Stimulated activated CD4-positive, alpha-beta T cell treated with anti-CD3 and anti-CD28 coated beads, Interleukin-1b, Interleukin-23, amount 100 ng/mL, for 4 hours (primary cell): Measurements from ENCODE around the gene EXOSC6.
"Not testable (repeated sequence)": the region's sequence is repeated elsewhere in the genome, so short reads cannot be mapped to it uniquely, and the experiment has no call there.

Experiments
- DNase-seq, 2 donors: peaks; one replicate each; pipeline ENCODE4 v3.0.0-alpha.2; 2020; ENCODE audit warnings: low read depth in 2 of 2

Gene EXOSC6

DNA sequence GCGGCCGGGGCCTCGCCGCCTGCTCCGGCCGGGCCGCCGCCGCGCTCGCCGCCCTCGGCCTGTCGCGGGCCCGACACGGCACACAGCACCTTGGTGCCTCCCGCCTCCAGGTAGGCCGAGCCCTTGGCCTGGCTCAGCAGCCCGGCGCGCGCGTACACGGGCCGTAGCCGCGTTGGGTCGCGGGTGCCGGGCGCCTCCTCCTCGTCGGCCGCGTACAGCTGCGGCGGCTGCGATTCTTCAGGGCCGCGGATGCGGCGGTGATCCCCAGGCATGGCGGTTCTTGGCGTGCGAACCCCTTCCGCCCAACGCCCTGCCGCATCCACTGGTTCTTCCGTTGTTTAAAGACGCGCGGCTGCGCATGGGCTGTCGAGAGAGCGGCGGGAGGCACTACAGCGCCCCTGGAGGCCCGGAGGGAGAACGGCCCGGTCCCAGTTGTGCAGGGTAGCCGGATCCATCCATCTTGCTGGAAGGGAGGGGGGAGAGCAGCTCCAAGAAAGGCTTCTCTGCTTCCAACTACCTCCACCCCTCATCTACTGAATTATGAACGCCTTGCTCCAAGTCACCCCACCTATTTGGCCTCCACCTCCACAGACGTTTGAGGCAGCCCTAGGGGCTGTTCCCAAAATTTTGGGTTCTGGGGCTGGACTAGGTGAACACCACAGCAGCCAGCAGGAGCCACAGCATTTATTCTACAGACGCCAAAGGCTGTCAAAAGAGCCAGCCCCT, at the start of gene EXOSC6:
EXOSC6 (minus strand) TSS at position 312 of the 726 bp plus-strand sequence; CDS start at position 272, 40 bp downstream.
- peak; percentile 85 to 86 for DNase-seq

DNA sequence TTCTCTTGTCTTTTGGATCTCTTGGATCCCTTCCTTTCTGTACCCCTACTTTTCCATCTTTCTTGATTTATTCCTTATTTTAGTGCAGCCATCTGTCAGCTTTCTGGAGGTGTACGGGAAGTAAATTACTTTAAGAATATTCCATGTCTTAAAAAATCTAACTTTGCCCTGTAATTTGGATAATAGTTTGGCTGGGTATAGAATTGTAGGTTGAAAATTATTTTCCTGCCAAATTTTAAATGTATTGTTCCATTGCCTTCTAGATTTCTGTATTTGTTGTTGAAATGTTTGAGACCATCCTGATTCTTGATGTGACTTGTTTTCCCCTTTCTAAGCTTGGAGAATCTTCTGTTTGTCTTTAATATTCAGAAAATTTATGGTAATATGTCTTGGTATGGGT, 49.4 kb upstream of the EXOSC6 start:
- no peak for DNase-seq

DNA sequence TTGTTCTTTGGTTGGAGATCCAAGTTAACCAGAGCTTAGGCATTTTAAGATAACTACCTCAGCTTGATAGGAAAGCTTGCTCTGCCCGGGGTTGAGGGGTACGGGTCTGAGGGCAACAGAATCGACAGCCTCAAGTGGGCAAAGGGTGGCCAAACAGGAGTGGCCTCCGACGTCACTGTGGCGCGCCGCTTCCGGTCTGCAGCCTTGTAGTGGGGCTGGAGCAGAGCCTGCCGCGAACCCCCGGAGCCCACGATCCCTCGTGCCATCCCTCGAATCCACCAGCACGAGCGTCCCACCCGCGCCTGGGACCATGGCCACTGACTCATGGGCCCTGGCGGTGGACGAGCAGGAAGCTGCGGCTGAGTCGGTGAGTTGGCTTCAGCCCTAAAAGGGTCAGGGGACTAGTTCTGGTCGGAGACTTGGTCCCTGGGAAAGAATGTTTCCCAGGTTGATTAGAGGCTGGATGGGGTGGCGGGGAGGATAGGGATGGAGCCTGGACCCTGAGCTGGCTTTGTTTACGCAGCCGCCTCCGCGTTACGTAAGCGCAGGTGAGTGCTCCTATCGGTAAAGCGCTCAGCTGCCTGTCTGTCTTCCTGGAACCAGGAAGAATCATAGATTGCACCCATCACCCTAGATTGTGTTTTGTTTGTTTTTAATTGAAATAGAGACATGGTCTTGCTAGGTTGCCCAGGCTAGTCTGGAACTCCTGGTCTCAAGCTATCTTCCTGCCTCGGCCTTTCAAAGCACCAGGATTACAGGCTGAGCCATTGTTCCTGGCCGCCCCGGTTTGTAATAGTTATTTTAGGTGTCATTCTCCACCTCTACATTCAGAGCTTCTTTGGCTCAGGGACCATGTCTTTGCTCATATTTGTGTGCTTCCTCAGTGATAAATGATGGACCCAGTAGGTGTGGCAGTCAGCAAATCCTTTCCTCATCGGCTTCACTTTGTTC, 47.5 kb upstream of the EXOSC6 start, which contains the start of gene DDX19B:
DDX19B (plus strand) TSS at position 199 of the 951 bp plus-strand sequence; CDS start at position 311, 112 bp downstream.
- DNase-seq = peak; percentile 34 to 43

DNA sequence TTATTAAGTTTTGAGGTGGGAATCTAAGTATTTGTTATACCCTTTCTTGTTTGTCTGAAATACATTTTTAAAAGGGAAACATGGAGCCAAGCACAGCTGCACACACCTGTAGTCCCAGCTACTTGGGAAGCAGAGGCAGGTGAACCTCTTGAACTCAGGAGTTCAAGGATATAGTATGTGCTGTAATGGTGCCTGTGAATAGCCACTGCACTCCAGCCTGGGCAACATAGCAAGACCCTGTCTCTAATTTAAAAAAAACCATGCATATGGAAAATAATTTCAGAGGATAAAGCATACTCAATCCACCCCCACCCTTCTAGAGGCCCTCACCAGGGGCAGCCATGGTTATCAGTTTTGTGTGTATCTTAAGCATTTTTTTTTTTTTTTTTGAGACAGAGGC, 43.9 kb upstream of the EXOSC6 start:
- DNase-seq = no peak

DNA sequence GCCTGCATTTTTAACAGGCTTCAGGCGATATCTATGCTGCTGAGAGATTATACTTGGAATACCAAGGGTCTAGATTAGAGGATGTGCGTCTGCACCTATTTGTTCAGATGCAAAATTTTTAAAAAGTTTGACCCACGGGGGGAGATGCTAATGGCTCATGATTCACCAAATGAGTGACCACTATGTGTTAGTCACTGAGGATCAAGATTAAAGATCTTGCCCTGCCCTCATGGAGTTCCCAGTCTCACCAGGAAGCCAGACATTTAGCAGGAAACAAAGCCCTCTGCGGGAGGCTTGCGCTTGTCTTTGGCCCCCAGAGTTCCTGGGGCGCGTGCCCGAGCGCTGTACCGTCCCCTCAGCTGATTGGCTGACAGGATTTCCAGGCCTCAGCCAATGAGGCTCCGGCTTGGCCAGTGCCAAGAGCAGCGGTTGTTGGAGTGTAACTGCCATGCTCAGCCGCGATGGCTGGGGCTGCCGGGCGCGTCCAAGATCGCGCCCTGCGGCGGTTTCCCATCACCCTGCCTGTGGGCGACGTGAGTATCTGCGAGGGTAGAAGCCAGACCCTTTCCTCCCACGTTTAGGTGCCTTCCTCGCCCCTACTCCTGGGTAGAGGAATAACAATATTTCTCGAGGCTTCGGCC, 42.8 kb upstream of the EXOSC6 start:
- DNase-seq = no peak

DNA sequence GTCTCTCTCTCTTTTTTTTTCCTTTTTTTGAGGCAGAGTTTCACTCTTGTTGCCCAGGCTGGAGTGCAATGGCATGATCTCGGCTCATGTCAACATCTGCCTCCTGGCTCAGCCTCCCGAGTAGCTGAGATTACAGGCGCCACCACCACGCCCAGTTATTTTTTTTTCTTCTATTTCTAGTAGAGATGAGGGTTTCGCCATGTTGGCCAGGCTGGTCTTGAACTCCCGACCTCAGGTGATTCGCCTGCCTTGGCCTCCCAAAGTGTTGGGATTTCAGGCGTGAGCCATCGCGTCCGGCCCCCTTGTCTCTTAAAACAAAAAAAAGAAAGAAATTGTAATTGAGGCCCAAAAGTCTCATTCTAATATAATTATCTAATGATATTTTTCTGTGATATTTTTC, 40.4 kb upstream of the EXOSC6 start:
- DNase-seq = not testable (repeated sequence)

DNA sequence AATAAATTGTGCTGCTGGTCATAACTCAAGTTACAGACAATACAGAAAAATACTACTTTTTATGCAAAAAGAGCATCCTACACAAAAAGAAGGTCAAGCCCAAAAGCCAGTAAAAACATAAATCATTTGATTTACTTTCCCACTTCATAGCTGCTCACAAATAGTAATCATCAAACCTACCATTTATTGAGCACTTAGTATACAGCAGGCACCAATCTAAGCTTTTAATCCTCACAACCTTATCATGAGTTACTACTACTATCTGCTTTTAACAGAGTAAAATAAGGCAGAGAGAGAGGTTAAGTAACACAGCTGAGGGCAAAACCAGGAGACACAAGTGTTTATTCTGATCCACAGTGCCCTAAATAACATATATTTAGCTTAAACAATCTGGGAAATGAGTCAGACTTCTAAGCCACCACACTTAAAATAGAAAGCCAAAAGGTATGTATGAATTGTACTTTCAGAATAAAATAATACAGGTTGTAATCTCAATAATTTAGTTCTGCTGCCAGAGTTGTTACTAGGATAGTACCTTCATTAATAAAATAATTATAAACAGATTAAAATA, 39.3 kb upstream of the EXOSC6 start:
- DNase-seq = no peak

DNA sequence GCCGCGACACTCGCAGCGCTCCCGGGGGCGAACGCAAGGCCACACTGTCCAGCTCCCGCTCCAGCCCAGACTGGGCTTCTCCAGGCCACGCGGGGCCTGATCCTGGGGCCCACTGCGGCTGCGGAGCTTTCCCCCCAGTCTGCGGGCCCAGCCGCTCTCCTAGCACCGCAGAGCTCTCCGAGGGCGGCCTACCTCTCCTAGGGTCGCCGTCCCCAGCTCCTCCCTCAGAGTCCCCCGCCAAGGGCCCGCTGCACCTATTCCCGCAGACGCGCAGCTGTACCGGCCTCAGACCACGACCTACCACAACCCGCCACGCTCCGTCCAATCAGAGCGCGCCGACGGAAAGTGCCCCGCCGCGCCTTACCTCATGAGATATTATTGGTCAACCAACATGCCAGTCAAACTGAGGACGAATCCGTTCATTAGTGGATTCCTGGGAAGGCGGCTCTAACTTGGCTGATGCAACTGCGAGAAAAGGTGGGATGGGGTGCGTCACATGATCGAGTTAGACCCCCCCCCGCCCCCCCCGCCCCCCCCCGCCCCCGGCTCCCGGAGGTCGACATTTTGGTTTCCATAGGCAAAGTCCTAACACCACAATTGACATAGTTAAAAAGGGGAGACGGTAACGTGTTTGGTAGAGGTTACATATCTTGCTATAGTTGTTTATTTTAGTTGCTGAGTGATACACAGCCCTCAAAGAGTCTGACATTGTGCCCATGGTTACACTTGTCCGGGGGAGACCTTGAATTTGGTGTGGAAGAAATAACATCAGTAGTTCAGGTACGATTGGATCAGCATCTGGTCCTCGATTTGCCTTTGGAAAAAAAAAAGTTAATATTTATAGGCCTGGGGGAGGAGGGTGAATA, 37.7 kb upstream of the EXOSC6 start, which contains the start of gene AARS1:
AARS1 (minus strand) TSS at position 278 of the 866 bp plus-strand sequence. CDS start 6,743 bp downstream, outside the sequence.
- DNase-seq = peak; percentile 84 to 92

DNA sequence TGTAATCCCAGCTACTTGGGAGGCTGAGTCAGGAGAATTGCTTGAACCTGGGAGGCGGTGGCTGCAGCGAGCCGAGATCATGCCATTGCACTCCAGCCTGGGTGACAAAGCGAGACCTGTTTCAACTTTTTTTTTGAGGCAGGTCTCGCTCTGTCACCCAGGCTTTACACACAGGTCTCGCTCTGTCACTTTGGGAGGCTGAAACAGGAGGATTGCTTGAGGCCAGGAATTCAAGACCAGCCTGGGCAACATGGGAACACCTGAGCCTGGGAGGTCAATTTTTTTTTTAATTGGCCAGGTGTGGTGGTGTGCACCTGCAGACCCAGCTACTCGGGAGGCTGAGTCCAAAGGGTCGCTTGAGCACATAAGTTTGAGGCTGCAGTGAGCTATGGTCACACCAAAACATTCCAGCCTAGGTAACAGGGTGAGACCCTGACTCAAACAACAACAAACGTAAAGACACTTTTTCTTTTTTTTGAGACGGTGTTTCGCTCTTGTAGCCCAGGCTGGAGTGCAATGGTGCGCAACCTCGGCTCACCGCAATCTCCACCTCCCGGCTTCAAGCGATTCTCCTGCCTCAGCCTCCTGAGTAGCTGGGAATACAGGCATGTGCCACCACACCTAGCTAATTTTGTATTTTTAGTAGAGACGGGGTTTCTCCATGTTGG, 35.7 kb upstream of the EXOSC6 start:
- DNase-seq = not testable (repeated sequence)

DNA sequence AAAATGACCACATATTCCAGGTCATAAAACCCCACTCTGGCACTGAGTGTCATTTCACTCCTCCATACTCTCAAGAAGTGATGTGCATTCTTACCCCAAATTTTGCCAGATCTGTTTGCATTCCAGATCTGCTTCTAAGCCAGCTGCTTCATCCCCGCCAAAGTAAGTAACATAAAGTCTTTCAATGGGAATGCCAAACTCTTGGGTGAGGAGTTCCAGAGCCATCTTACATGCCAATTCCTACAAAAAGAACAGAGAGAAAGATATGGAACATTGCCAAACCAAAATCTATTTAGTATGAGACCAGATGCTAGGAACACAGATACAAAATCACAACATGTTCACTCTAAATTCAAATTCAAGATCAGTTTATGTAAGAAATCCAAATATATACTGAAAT, 24.7 kb upstream of the EXOSC6 start:
- no peak for DNase-seq

DNA sequence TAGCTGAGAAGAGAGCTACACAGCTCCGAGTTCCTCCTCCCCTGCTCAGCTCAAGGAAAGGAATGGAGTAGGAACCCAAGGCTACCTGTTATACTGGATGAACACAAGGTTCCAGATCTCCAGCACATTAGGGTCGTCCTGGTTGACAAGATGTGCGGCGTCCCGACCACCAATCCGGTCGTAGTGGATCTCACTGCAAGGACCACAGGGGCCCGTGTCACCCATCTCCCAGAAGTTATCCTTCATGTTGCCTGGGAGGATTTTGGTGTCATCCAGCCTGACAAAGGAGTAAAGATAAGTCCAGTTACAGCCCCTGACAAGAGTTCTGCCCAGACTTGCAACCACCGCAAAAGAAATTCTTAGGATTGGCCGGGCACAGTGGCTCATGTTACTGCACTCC, 20.0 kb upstream of the EXOSC6 start:
- DNase-seq = no peak

DNA sequence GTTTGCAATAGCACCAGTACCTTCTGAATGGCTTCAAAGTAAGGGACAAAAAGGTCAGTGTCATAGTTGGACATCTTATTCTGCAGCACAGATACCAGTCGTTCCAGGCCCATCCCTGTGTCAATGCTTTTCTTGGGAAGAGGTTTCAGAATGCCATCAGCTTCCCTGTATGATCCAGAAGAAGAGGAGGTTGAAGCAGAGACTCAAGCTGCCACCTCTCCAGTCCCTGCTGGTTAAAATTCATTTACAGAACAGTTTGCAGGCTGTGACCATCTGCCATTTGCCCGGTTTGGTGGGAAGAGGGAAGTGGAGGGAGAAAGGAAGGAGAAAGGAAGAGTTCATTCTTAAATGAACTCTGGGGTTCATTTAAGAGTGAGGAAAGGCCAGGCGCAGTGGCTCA, 18.4 kb upstream of the EXOSC6 start:
- DNase-seq = no peak

DNA sequence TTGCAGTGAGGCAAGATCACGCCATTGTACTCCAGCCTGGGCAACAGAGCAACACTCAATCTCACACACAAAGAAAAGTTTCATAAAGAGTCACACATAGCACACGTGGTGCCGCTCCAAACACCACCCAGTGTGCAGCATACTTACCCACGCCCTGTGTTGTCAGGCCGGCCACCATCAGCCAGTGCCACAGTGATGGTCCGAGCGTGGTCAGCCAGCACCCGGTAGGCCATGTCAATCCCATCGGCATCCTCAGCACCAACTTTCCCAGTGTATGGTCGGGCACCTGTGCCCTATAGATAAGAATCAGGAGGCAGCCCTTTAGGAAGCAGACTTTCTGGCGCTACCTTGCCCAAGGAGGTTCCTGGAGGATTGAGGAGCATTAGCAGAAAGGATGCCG, 17.7 kb upstream of the EXOSC6 start:
- DNase-seq = no peak

DNA sequence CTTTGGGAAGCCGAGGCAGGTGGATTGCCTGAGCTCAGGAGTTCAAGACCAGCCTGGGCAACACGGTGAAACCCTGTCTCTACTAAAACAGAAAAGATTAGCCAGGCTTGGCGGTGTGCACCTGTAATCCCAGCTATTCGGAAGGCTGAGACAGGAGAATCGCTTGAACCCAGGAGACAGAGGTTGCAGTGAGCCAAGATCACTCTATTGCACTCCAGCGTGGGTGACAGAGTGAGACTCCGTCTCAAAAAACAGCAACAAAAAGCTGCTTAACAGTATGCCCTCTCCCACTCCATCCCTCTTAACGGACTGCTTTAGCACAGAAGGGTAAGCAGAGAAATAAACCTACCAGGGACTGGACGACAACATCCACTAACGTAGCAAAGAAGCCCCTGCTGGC, 16.2 kb upstream of the EXOSC6 start:
- not testable (repeated sequence) for DNase-seq

DNA sequence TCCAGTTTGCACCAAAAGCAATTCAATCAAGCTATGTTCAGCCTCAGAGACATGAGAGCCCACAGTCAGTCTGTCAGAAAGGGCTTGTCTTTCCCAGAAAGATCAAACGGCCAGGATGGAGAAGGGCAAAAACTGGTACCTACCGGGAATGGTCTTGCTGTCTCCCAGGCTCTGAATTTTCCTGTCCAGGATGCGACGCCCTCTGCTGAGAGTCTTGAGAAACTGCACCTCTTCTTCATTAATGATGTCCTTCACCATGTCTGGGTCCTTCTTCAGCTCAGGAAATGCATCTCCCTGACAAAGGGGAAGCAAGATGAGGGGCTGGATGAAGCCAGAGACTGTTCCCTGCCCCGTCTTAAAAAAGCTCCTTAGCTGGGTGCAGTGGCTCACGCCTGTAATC, 15.8 kb upstream of the EXOSC6 start:
- no peak for DNase-seq

DNA sequence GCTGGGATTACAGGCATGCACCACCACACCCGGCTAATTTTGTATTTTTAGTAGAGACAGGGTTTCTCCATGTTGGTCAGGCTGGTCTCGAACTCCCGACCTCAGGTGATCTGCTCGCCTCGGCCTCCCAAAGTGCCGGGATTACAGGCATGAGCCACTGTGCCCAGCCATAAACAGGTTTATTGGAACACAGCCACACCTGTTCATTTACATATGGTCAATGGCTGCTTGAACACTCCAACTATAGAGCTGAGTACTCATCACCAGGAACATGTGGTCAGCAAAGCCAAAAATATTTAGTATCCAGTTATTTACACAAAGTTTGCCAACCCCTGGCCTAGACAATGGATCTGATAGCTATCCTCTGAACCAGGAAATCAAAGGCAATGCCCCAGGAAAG, 8.2 kb upstream of the EXOSC6 start:
- not testable (repeated sequence) for DNase-seq

DNA sequence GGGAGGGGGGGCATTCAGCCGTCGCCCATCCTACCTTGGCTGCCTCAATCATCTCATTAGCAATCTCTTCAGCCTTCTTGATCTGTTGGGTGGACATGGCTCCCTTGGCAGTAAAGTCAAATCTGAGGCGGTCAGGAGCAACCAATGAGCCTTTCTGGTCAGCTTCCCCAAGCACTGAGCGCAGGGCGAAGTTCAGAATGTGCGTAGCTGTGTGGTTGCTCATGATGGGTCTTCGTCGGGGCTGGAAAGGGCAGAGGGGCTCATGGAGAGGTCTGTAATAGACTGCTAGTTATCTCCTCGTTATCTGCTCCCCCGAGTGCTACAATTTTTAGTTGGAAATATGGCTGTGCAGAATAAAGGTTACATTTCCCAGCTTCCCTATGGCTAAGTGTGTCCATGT, 7.2 kb upstream of the EXOSC6 start:
- DNase-seq = no peak

DNA sequence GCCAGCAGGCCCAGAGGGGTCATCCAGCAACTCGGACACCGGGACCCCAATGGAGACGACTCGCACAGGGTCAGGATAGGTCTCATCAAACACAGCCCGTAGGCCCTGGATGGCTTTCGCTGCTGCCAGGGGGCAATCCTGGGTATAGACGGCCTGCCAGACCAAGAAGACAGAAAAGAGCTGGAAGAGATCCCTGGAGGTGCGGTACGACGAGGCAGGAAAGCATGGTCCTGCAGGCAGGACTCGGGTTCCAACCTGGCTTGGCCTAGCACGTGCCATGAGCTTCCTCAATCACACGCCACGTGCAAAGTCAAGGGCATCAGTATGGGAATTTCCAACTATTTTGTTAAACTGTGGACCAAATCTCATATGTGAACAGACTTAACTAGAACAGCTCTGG, 6.3 kb upstream of the EXOSC6 start:
- no peak for DNase-seq

DNA sequence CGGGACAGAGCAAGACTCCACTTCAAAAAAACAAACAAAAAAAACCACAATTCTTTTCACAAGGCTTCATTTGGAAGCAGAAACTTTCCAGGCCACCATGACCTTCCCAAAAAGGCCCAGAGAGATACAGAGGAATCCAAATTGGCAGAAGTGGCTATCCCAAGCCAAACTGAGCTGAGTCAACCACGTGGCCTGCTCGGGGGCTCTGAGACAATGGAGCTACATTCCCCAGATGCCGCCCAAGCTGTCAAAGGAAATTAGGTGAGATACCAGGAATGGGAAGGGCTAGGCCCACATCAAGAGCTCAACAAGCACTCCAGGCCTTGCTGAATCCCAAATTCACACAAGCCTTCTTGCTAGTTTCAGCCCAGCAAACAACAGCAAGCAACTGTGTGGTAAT, 5.7 kb upstream of the EXOSC6 start:
- DNase-seq = no peak

DNA sequence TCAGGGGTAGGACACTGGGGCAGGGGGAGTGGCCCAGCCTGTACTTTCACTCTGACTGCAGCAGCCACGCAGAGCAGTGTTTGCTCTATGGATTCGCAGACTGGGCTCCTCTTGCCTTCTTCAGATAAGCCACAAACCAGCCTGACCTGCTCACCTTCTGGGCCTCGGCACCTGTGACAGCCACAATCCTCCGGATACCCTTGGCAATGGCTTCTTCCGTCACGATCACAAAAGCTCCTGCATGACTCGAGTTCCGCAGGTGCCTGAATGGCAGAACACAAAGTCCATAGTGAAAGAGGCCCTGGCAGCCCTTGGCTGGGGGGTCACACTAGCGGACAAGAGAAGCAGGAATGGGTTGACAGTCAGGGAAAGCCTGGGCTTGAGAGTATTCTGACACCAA, 3.8 kb upstream of the EXOSC6 start:
- no peak for DNase-seq
